GM18526 (cell line): Measurements from ENCODE around the gene VAMP5.

Experiments used
- POLR2A ChIP-seq: IDR thresholded peaks from 3 replicates; pipeline ENCODE4 v1.6.1; 2011; ENCODE audit not compliant: insufficient read length; ENCODE audit errors: extremely low read depth

The VAMP5 gene

GRCh38 chr2:85589982-85590791 lies 6.0 kb downstream of the VAMP5 start:
- TF ChIP-seq POLR2A: no peak

GRCh38 chr2:85590950-85591349 lies 6.7 kb downstream of the VAMP5 start:
- TF ChIP-seq POLR2A: no peak

GRCh38 chr2:85591563-85591962 lies 7.3 kb downstream of the VAMP5 start:
- no peak for TF ChIP-seq POLR2A

GRCh38 chr2:85593023-85593422 lies 8.8 kb downstream of the VAMP5 start:
- TF ChIP-seq POLR2A: no peak

- no peak for TF ChIP-seq POLR2A
Measured at GRCh38 chr2:85594715-85595300, 10.6 kb downstream of the VAMP5 start.

- TF ChIP-seq POLR2A: peak; percentile 87
Measured at GRCh38 chr2:85595301-85596025, 11.2 kb downstream of the VAMP5 start, which contains the start of gene RNF181. Gene RNF181, plus strand, starts transcription at chr2:85595745. Its CDS starts 19 bp downstream, at chr2:85595764.

GRCh38 chr2:85596026-85596333 lies 11.7 kb downstream of the VAMP5 start:
- TF ChIP-seq POLR2A: no peak

GRCh38 chr2:85596486-85597143 lies 12.4 kb downstream of the VAMP5 start:
- no peak for TF ChIP-seq POLR2A

- no peak for TF ChIP-seq POLR2A
Measured at GRCh38 chr2:85597241-85597640, 13.0 kb downstream of the VAMP5 start.

GRCh38 chr2:85598594-85599340 lies 14.5 kb downstream of the VAMP5 start:
- no peak for TF ChIP-seq POLR2A

GRCh38 chr2:85599468-85600234 lies 15.4 kb downstream of the VAMP5 start:
- no peak for TF ChIP-seq POLR2A

- no peak for TF ChIP-seq POLR2A
Measured at GRCh38 chr2:85600235-85600575, 16.0 kb downstream of the VAMP5 start.

- TF ChIP-seq POLR2A: no peak
Measured at GRCh38 chr2:85600951-85601770, 16.9 kb downstream of the VAMP5 start.
